Central memory CD8-positive, alpha-beta T cell (primary cell): ENCODE data around the gene EHD1.
"Not testable (repeated sequence)": the region's sequence is repeated elsewhere in the genome, so short reads cannot be mapped to it uniquely, and the experiment has no call there.

ENCODE experiments used
- ATAC-seq: fragments of 150-1000 bp; cut with Tn5 transposase; replicated peaks from 2 replicates; pipeline ENCODE4 v1.10.0; 2022; ENCODE audit warnings: mild to moderate bottlenecking, moderate FRiP score, moderate number of reproducible peaks; ENCODE audit not compliant: poor library complexity, severe bottlenecking; ENCODE audit errors: extremely low read depth
- DNase-seq, 2 donors: peaks; one replicate each; pipeline ENCODE4 v3.0.0; 2021; ENCODE audit warnings: low spot score in 2 of 2
- H3K27ac Mint-ChIP-seq: one replicate; pipeline ENCODE4 v1.8.0; 2022; ENCODE audit warnings: low read depth, mild to moderate bottlenecking, moderate library complexity, mixed read lengths
- H3K27me3 Mint-ChIP-seq: one replicate; pipeline ENCODE4 v1.8.0; 2022; ENCODE audit warnings: mixed read lengths
- H3K36me3 Mint-ChIP-seq: one replicate; pipeline ENCODE4 v1.8.0; 2022; ENCODE audit warnings: mild to moderate bottlenecking, moderate library complexity, mixed read lengths; ENCODE audit not compliant: insufficient read depth
- H3K4me1 Mint-ChIP-seq: one replicate; pipeline ENCODE4 v1.8.0; 2022; ENCODE audit warnings: mixed read lengths
- H3K4me3 Mint-ChIP-seq: one replicate; pipeline ENCODE4 v1.8.0; 2022; ENCODE audit warnings: mild to moderate bottlenecking, moderate library complexity, mixed read lengths
- H3K9me3 Mint-ChIP-seq: one replicate; pipeline ENCODE4 v1.8.0; 2022; ENCODE audit warnings: mixed read lengths

Gene EHD1

DNA sequence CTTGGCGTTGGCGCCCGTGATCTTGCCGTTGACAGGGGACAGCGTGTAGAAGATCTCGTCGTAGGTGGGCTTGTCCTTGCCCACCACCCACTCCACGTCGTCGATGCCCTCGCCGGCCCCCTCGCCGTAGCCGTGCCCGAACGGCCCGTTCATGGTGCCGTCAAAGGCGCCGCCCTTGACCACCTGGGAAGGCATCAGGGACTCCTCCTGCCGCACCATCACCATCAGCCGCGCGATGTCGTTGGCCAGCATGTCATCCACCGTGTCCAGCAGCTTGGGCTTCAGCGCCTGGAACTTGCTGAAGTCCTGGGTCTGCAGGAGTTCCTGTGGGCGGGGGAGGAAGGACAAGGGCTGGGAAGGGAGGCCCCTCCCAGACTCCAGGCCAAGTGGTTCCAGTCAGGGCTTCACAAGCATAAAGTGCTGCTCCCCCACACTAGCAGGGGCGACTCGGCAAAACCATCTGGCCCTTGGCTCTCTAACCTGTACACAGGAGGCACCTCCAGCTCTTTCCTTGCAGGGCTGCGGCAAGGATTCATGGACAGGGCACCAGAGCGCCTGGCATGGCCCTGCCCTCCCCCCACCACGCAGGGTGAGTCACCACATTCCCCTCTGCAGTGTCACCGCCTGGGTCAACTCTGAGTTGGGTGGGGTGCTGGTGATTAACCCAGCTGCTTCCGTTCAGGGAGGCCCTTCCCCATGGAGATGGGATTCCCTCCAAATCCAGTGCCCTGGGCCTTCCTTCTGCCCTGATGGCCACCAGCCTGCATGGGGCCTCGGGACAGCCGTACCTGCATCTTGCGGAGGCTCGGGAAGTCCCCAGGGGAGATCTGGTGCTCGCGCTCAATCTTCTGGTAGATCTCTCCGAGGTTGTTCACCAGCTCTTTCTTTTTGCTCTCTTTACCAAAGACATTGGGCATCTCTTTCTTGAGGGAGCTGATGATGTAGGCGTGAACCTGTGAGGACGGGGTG lies 23.6 kb downstream of the EHD1 start:
- no peak for ATAC-seq
- H3K9me3 Mint-ChIP-seq: no peaks in the 10 kb centered on the region
- H3K27me3 Mint-ChIP-seq: no peaks in the 10 kb centered on the region
- peaks cover 67% of the 10 kb centered on the region for H3K4me1 Mint-ChIP-seq
- peaks cover 63% of the 10 kb centered on the region for H3K36me3 Mint-ChIP-seq
- DNase-seq: no peak
- peak overlapping the region; percentile 95 for H3K27ac Mint-ChIP-seq
- peak overlapping the region; percentile 68 for H3K4me3 Mint-ChIP-seq

DNA sequence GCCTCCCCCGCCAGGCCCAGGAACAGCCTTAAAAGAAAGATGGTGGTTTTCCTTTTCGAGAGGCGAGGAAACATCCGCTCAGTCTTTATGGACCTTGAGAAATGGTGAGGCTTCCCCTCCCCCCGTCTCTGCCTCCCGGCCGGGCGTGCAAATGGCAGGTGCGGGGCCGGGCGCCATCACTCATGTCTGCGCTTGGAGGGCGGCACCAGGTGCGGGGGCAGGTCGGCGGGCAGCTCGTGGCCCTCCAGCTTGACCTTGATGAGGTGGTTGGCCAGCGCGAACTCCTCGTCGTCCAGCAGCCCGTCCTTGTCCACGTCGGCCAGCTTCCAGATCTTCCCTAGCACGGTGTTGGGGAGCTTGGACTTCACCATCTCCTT lies 24.3 kb downstream of the EHD1 start:
- Mint-ChIP-seq H3K4me1 (peaks cover 66% of the 10 kb centered on the region), H3K36me3 (peaks cover 59% of the 10 kb centered on the region), H3K27ac (peak overlapping the region; percentile 71), H3K4me3 (peak overlapping the region; percentile 68), H3K9me3 (no peaks in the 10 kb centered on the region), H3K27me3 (no peaks in the 10 kb centered on the region)
- no peak for DNase-seq
- no peak for ATAC-seq

DNA sequence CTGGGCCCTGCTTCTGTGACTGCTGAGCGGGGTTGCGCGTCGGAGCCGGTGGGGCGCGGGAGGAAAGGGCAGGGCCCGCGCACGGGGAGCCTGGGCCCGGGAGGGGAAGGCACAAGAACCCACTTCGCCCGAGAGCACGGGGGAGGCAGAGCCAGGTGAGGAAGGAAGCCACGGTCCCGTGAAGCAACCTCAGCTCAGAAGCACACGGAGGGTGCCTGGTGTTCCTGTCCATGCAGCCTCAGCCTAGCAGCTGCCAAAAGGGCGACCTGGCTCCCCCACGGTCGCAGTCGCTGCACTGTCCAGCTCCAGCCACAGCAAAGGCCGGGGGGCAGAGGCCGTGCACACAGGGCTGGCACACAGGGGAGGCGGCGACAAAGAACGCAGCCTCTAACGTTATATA lies 24.7 kb downstream of the EHD1 start:
- ATAC-seq (no peak), DNase-seq (no peak)
- peak overlapping the region; percentile 68 for H3K4me3 Mint-ChIP-seq
- no peaks in the 10 kb centered on the region for H3K27me3 Mint-ChIP-seq
- H3K4me1 Mint-ChIP-seq: peaks cover 66% of the 10 kb centered on the region
- peaks cover 56% of the 10 kb centered on the region for H3K36me3 Mint-ChIP-seq
- peak overlapping the region; percentile 71 for H3K27ac Mint-ChIP-seq
- H3K9me3 Mint-ChIP-seq: no peaks in the 10 kb centered on the region

- H3K9me3 Mint-ChIP-seq: no peaks in the 10 kb centered on the region
- no peaks in the 10 kb centered on the region for H3K27me3 Mint-ChIP-seq
- ATAC-seq: no peak
- no peak for DNase-seq
- H3K36me3 Mint-ChIP-seq: peaks cover 51% of the 10 kb centered on the region
- H3K27ac Mint-ChIP-seq: peak overlapping the region; percentile 71
- peaks cover 69% of the 10 kb centered on the region for H3K4me1 Mint-ChIP-seq
- H3K4me3 Mint-ChIP-seq: peak overlapping the region; percentile 68
These were observed 25.5 kb downstream of the EHD1 start for GRCh38 chr11:64852804-64853509.

DNA sequence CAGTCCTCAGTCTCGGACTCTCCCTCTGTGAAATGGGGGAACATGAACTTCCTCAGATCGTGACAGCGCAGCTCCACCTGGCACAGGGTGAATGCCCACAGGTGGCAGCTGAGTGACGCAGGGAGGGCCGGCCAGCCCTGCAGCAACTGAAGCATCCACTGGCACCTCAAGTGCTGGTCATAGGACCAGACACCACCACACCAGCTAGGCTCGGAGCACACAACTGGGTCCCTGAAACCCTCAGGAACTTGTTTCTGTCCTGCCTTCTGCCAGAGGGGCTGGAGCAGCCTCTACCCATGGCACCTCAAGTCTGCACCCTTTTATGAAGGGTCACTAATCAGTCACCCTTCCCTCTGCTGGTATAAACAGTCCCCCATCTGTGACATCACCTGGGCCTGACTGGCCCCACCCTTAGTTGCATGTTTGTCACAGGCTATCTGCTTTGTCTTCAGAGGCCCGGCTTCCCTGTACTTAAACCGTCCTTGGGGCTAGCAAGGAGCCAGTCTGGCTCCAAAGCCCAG lies 26.5 kb downstream of the EHD1 start:
- no peak for ATAC-seq
- DNase-seq: no peak
- peak overlapping the region; percentile 47 for H3K4me3 Mint-ChIP-seq
- peaks cover 78% of the 10 kb centered on the region for H3K4me1 Mint-ChIP-seq
- peaks cover 46% of the 10 kb centered on the region for H3K36me3 Mint-ChIP-seq
- peak overlapping the region; percentile 78 for H3K27ac Mint-ChIP-seq
- no peaks in the 10 kb centered on the region for H3K27me3 Mint-ChIP-seq
- no peaks in the 10 kb centered on the region for H3K9me3 Mint-ChIP-seq

DNA sequence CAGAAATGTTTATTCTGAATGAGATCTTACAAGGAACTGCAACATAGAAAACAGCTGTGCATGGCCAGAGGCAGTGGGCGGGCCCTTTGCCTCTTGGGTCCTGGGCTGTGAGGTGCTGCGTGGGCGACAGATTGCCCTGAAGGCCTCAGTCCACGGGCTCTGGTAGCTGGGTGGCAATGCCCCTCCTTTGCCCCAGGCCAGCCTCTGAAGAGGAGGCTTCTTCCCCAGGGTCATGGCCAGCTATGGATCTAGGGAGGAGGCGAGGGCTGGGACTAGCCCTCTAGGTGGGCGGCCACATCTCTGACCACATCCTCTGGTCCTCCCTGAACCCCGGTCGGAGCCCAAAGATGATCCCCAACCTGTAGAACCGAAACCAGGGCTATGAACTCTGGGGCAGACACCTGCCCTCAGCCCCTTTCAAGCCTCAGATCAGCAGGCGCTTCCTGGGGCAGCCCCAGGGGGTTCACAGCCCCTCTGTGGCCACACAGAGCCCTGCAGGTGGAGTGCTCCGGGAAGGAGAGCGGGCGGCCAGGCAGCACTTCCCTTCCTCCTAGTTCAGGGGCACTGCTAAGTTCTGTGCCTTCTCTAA lies 27.3 kb downstream of the EHD1 start:
- DNase-seq: no peak
- H3K4me3 Mint-ChIP-seq: peak overlapping the region; percentile 31
- ATAC-seq: peak; percentile 46
- peaks cover 72% of the 10 kb centered on the region for H3K4me1 Mint-ChIP-seq
- H3K36me3 Mint-ChIP-seq: peaks cover 37% of the 10 kb centered on the region
- H3K27me3 Mint-ChIP-seq: no peaks in the 10 kb centered on the region
- H3K9me3 Mint-ChIP-seq: no peaks in the 10 kb centered on the region
- H3K27ac Mint-ChIP-seq: peak overlapping the region; percentile 78

- H3K36me3 Mint-ChIP-seq: peaks cover 28% of the 10 kb centered on the region
- no peaks in the 10 kb centered on the region for H3K9me3 Mint-ChIP-seq
- H3K27me3 Mint-ChIP-seq: no peaks in the 10 kb centered on the region
- H3K4me1 Mint-ChIP-seq: peaks cover 65% of the 10 kb centered on the region
- no peak for DNase-seq
- peak overlapping the region; percentile 4 for H3K4me3 Mint-ChIP-seq
- ATAC-seq: no peak
- H3K27ac Mint-ChIP-seq: peak overlapping the region; percentile 87
These were observed 28.6 kb downstream of the EHD1 start for GRCh38 chr11:64849598-64850356.

GRCh38 chr11:64848826-64849597 lies 29.4 kb downstream of the EHD1 start:
- Mint-ChIP-seq H3K4me1 (peaks cover 59% of the 10 kb centered on the region), H3K27me3 (no peaks in the 10 kb centered on the region), H3K4me3 (peak overlapping the region; percentile 13), H3K36me3 (peaks cover 20% of the 10 kb centered on the region), H3K27ac (peak overlapping the region; percentile 87), H3K9me3 (no peaks in the 10 kb centered on the region)
- ATAC-seq (no peak), DNase-seq (no peak)

- no peak for DNase-seq
- Mint-ChIP-seq H3K4me3 (peak overlapping the region; percentile 13), H3K36me3 (peaks cover 15% of the 10 kb centered on the region), H3K9me3 (no peaks in the 10 kb centered on the region), H3K27me3 (no peaks in the 10 kb centered on the region), H3K27ac (peak overlapping the region; percentile 87), H3K4me1 (peaks cover 63% of the 10 kb centered on the region)
- ATAC-seq: no peak
These were observed 30.1 kb downstream of the EHD1 start for GRCh38 chr11:64848214-64848825.

GRCh38 chr11:64846998-64847666 lies 31.3 kb downstream of the EHD1 start:
- DNase-seq (peak; percentile 80 to 90), ATAC-seq (peak; percentile 66)
- no peaks in the 10 kb centered on the region for H3K27me3 Mint-ChIP-seq
- peaks cover 61% of the 10 kb centered on the region for H3K4me1 Mint-ChIP-seq
- H3K36me3 Mint-ChIP-seq: peaks cover 6% of the 10 kb centered on the region
- H3K4me3 Mint-ChIP-seq: peak overlapping the region; percentile 19
- no peaks in the 10 kb centered on the region for H3K9me3 Mint-ChIP-seq
- H3K27ac Mint-ChIP-seq: no peak overlapping the region

DNA sequence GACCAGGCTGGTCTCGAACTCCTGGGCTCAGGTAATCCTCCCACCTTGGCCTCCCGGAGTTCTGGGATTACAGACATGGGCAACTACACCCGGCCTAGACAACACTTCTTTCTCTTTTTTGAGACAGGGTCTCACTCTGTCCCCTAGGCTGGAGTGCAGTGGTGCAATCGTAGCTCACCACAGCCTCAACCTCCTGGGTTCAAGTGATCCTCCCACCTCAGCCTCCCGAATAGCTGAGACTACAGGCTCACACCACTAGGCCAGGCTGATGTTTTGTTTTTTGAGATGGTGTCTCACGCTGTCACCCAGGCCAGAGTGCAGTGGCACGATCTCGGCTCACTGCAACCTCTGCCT lies 32.7 kb downstream of the EHD1 start:
- Mint-ChIP-seq H3K4me1 (peaks cover 47% of the 10 kb centered on the region), H3K4me3 (peak overlapping the region; percentile 80)
- ATAC-seq, H3K27me3 Mint-ChIP-seq, H3K27ac Mint-ChIP-seq, H3K9me3 Mint-ChIP-seq, DNase-seq, H3K36me3 Mint-ChIP-seq: not testable (repeated sequence)
